Loucy (cell line): Measurements from ENCODE around the gene CBX4.

Experiments used
- CTCF ChIP-seq: fragments of 200-600 bp; sonication (generic); conservative IDR thresholded peaks from 2 replicates; pipeline ENCODE4 v1.5.1; 2014; ENCODE audit warnings: mild to moderate bottlenecking, antibody characterized with exemption, low read length
- EZH2phosphoT487 ChIP-seq: fragments of 200-600 bp; IDR thresholded peaks from 2 replicates; pipeline ENCODE4 v1.6.1; 2018; ENCODE audit warnings: antibody characterized with exemption, mild to moderate bottlenecking, moderate library complexity, borderline replicate concordance

- TF ChIP-seq CTCF: no peak
- no peak for TF ChIP-seq EZH2phosphoT487
These were observed 16.3 kb upstream of the CBX4 start for GRCh38 chr17:79855331-79856124.
